Measurements from ENCODE around the gene NHLRC2. TPM values are rescaled to one million over a fixed set of nuclear protein-coding genes. Genes with fewer than 3 reads are reported as not detected.

Gene NHLRC2
- total and polyA plus RNA-seq, 2 of the 13 experiments (the other 11 are each of a cell fraction or from before 2014, with no cell fraction given): 7.6 to 12.7 TPM

DNA sequence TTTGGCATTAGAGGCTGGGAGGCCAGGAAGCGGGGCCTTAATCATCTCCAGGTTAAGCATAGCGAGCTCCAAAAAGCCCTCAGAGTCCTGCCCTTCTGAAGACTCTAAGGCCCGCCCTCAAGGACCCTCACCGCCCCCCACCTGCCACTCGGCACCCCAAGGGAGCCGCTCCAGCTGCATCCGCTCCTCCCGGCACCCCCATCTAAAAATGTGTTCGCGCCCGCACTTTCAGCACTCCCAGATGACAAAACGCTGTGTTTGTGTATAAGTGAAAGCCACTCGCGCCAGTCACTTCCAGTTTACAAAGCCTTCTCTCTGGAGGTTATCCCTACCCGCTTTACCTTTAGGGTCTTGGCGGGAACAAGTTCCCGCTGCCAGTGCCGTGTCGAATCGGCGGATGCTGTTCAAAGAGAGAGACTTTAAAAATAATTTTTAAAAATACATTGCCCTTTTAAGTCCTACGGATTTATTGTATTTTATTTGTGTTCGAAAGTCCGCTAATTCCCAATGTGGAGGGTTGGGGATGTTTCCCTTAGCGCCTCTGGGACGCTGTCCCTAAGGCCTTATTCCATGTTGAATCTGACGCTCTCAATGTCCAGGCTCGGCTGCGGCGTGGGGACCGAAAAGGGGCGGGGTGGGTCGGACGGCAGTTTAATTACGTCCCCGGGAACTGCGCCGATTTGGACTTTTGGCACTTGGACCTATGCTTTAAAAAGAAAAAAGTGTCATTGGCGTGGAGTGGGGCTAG lies at the start of gene NHLRC2, which contains the start of gene DCLRE1A (continued):
- TF ChIP-seq, protein P1, sequence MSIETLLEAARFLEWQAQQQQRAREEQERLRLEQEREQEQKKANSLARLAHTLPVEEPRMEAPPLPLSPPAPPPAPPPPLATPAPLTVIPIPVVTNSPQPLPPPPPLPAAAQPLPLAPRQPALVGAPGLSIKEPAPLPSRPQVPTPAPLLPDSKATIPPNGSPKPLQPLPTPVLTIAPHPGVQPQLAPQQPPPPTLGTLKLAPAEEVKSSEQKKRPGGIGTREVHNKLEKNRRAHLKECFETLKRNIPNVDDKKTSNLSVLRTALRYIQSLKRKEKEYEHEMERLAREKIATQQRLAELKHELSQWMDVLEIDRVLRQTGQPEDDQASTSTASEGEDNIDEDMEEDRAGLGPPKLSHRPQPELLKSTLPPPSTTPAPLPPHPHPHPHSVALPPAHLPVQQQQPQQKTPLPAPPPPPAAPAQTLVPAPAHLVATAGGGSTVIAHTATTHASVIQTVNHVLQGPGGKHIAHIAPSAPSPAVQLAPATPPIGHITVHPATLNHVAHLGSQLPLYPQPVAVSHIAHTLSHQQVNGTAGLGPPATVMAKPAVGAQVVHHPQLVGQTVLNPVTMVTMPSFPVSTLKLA (IDR thresholded peaks at IDR 0.05): 0 out of 2 replicates have a peak, but pooled peaks have one; percentile 3
- peak; percentile 24; the same call in 1 of the 2 replicates for TF ChIP-seq ZNF335 (CRISPR knock-in tag; IDR thresholded peaks at IDR 0.05)
- peak; percentile 11; the same call in 1 of the 2 replicates for TF ChIP-seq ZNF124 (CRISPR knock-in tag; IDR thresholded peaks at IDR 0.05)
- TF ChIP-seq SRSF9 (IDR thresholded peaks at IDR 0.05; ENCODE audit: borderline replicate concordance, insufficient read depth, low read depth, low read length, poor library complexity, severe bottlenecking): no peak
- no peak for TF ChIP-seq ZNF326 (CRISPR knock-in tag; IDR thresholded peaks at IDR 0.05; ENCODE audit: borderline replicate concordance)
- peak; percentile 23; the same call in 1 of the 2 replicates for TF ChIP-seq ELF1 (CRISPR knock-in tag; IDR thresholded peaks at IDR 0.05)
- TF ChIP-seq, protein P2, sequence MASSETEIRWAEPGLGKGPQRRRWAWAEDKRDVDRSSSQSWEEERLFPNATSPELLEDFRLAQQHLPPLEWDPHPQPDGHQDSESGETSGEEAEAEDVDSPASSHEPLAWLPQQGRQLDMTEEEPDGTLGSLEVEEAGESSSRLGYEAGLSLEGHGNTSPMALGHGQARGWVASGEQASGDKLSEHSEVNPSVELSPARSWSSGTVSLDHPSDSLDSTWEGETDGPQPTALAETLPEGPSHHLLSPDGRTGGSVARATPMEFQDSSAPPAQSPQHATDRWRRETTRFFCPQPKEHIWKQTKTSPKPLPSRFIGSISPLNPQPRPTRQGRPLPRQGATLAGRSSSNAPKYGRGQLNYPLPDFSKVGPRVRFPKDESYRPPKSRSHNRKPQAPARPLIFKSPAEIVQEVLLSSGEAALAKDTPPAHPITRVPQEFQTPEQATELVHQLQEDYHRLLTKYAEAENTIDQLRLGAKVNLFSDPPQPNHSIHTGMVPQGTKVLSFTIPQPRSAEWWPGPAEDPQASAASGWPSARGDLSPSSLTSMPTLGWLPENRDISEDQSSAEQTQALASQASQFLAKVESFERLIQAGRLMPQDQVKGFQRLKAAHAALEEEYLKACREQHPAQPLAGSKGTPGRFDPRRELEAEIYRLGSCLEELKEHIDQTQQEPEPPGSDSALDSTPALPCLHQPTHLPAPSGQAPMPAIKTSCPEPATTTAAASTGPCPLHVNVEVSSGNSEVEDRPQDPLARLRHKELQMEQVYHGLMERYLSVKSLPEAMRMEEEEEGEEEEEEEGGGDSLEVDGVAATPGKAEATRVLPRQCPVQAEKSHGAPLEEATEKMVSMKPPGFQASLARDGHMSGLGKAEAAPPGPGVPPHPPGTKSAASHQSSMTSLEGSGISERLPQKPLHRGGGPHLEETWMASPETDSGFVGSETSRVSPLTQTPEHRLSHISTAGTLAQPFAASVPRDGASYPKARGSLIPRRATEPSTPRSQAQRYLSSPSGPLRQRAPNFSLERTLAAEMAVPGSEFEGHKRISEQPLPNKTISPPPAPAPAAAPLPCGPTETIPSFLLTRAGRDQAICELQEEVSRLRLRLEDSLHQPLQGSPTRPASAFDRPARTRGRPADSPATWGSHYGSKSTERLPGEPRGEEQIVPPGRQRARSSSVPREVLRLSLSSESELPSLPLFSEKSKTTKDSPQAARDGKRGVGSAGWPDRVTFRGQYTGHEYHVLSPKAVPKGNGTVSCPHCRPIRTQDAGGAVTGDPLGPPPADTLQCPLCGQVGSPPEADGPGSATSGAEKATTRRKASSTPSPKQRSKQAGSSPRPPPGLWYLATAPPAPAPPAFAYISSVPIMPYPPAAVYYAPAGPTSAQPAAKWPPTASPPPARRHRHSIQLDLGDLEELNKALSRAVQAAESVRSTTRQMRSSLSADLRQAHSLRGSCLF (CRISPR knock-in tag; IDR thresholded peaks at IDR 0.05; ENCODE audit: borderline replicate concordance): no peak
- peak; percentile 94 for TF ChIP-seq KMT2B (CRISPR knock-in tag; IDR thresholded peaks at IDR 0.05)
- TF ChIP-seq POLR2A (IDR thresholded peaks at IDR 0.05; ENCODE audit: insufficient read depth in 1 of 2, low read depth in 2 of 2, low read length in 2 of 2): peak in 1 of 2 experiments; percentile 31; a peak in 1 of 4 replicates
- no peak for TF ChIP-seq ZNF382 (CRISPR knock-in tag; IDR thresholded peaks at IDR 0.05; ENCODE audit: borderline replicate concordance)
- TF ChIP-seq NCOA1 (CRISPR knock-in tag; IDR thresholded peaks at IDR 0.05): no peak
- TF ChIP-seq ZBTB7A (CRISPR knock-in tag; IDR thresholded peaks at IDR 0.05): no peak
- no peak for TF ChIP-seq NFIB (CRISPR knock-in tag; IDR thresholded peaks at IDR 0.05; ENCODE audit: borderline replicate concordance)
- peak; percentile 74; the same call in 1 of the 2 replicates for TF ChIP-seq KDM2A (CRISPR knock-in tag; IDR thresholded peaks at IDR 0.05; ENCODE audit: borderline replicate concordance, low read depth)
- TF ChIP-seq, protein P3, sequence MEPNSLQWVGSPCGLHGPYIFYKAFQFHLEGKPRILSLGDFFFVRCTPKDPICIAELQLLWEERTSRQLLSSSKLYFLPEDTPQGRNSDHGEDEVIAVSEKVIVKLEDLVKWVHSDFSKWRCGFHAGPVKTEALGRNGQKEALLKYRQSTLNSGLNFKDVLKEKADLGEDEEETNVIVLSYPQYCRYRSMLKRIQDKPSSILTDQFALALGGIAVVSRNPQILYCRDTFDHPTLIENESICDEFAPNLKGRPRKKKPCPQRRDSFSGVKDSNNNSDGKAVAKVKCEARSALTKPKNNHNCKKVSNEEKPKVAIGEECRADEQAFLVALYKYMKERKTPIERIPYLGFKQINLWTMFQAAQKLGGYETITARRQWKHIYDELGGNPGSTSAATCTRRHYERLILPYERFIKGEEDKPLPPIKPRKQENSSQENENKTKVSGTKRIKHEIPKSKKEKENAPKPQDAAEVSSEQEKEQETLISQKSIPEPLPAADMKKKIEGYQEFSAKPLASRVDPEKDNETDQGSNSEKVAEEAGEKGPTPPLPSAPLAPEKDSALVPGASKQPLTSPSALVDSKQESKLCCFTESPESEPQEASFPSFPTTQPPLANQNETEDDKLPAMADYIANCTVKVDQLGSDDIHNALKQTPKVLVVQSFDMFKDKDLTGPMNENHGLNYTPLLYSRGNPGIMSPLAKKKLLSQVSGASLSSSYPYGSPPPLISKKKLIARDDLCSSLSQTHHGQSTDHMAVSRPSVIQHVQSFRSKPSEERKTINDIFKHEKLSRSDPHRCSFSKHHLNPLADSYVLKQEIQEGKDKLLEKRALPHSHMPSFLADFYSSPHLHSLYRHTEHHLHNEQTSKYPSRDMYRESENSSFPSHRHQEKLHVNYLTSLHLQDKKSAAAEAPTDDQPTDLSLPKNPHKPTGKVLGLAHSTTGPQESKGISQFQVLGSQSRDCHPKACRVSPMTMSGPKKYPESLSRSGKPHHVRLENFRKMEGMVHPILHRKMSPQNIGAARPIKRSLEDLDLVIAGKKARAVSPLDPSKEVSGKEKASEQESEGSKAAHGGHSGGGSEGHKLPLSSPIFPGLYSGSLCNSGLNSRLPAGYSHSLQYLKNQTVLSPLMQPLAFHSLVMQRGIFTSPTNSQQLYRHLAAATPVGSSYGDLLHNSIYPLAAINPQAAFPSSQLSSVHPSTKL (CRISPR knock-in tag; IDR thresholded peaks at IDR 0.05): 0 out of 2 replicates have a peak, but pooled peaks have one; percentile 20
- no peak for TF ChIP-seq TEAD3 (CRISPR knock-in tag; optimal IDR thresholded peaks at IDR 0.05; ENCODE audit: borderline replicate concordance)
- peak; percentile 72 for TF ChIP-seq POLR2G (IDR thresholded peaks at IDR 0.05; ENCODE audit: low read depth, low read length)
- TF ChIP-seq MYNN (CRISPR knock-in tag; IDR thresholded peaks at IDR 0.05; ENCODE audit: low read depth): 0 out of 2 replicates have a peak, but pooled peaks have one; percentile 26
- TF ChIP-seq PITX1 (CRISPR knock-in tag; IDR thresholded peaks at IDR 0.05): no peak
- no peak for TF ChIP-seq ZNF563 (CRISPR knock-in tag; IDR thresholded peaks at IDR 0.05)
